Endothelial cell of umbilical vein (primary cell): ENCODE measurements around the gene LMTK2. TPM values are rescaled to one million over a fixed set of nuclear protein-coding genes. Genes with fewer than 3 reads are reported as not detected.

Source experiments
- BruUV-seq: library from RNA; stranded (reverse); fragments of 400-500 nt; replicated peaks from 2 replicates; lab custom pipeline; 2021; lab: Mats Ljungman, UMichigan
- CTCF ChIA-PET: fragments of 300-600, 350-600 bp; sonication (Branson Sonifier 250); formaldehyde crosslinking; loops from one replicate; lab custom pipeline; 2021; ENCODE audit warnings: antibody characterized with exemption, inconsistent platforms; lab: Charles Lee
- POLR2A ChIA-PET: fragments of 300-600, 350-600 bp; sonication (Branson Sonifier 250); formaldehyde crosslinking; loops from one replicate; lab custom pipeline; 2021; ENCODE audit warnings: antibody characterized with exemption, inconsistent platforms; lab: Charles Lee
- DNase-seq: peaks from one replicate; pipeline ENCODE4 v3.0.0-alpha.2; 2011; ENCODE audit warnings: low read depth, low spot score
- FAIRE-seq: peaks from 2 replicates; lab custom pipeline; 2011; peaks lifted over from hg19 to GRCh38; lab: Jason Lieb, UNC
- H2AFZ ChIP-seq: 2 replicates; pipeline ENCODE4 v1.6.0; 2012; ENCODE audit warnings: low read depth, low read length, control low read depth, inconsistent platforms
- H3K27ac ChIP-seq: 2 replicates; pipeline ENCODE4 v1.5.1; 2011; ENCODE audit warnings: low read depth, mild to moderate bottlenecking, control low read depth, low read length, moderate library complexity; ENCODE audit not compliant: insufficient read depth
- H3K27me3 ChIP-seq, 2 experiments: 2 replicates each; pipeline versions ENCODE4 v1.6.0 to v1.6.1; 2011; ENCODE audit warnings: low read length in 2 of 2, mixed read lengths in 1 of 2; ENCODE audit not compliant: control insufficient read depth in 2 of 2, insufficient read depth in 2 of 2
- H3K36me3 ChIP-seq, 2 experiments: 2 replicates in 1 of 2; 3 replicates in 1 of 2; pipeline ENCODE4 v1.5.1; 2011; ENCODE audit warnings: low read length in 2 of 2, mild to moderate bottlenecking in 1 of 2, moderate library complexity in 1 of 2; ENCODE audit not compliant: control insufficient read depth in 2 of 2, insufficient read depth in 2 of 2; ENCODE audit errors: extremely low read depth in 1 of 2
- H3K4me1 ChIP-seq: 3 replicates; pipeline ENCODE4 v1.5.1; 2011; ENCODE audit warnings: mild to moderate bottlenecking, low read length; ENCODE audit not compliant: control insufficient read depth, insufficient read depth; ENCODE audit errors: extremely low read depth
- H3K4me2 ChIP-seq: 2 replicates; pipeline ENCODE4 v1.6.1; 2011; ENCODE audit warnings: low read length, control low read depth, mixed read lengths; ENCODE audit not compliant: insufficient read depth
- H3K4me3 ChIP-seq, 3 experiments: fragments of 200-600 bp in 1 of 3; sonication (generic), shearing (Covaris generic) in 1 of 3; replicated peaks in 1 of 3; 2 replicates each; pipeline ENCODE4 v1.5.1; 2011 to 2016; ENCODE audit warnings: control low read depth in 3 of 3, low read length in 3 of 3, mild to moderate bottlenecking in 2 of 3, inconsistent platforms in 1 of 3, low read depth in 1 of 3, moderate library complexity in 1 of 3; ENCODE audit not compliant: insufficient read depth in 1 of 3
- H3K79me2 ChIP-seq: 2 replicates; pipeline ENCODE4 v1.6.0; 2012; ENCODE audit warnings: low read length, inconsistent platforms; ENCODE audit not compliant: control insufficient read depth, insufficient read depth
- H3K9ac ChIP-seq: replicated peaks from 2 replicates; pipeline ENCODE3; 2011; ENCODE audit warnings: low read length, control low read depth; ENCODE audit not compliant: insufficient read depth; ENCODE audit errors: extremely low read depth
- H3K9me1 ChIP-seq: replicated peaks from 3 replicates; pipeline ENCODE4 v1.6.0; 2011; ENCODE audit warnings: mild to moderate bottlenecking, low read length; ENCODE audit not compliant: control insufficient read depth, insufficient read depth; ENCODE audit errors: extremely low read depth
- H3K9me3 ChIP-seq: replicated peaks from 2 replicates; pipeline ENCODE4 v1.5.1; 2012; ENCODE audit warnings: low read length, inconsistent platforms; ENCODE audit not compliant: control insufficient read depth, insufficient read depth
- H4K20me1 ChIP-seq: replicated peaks from 2 replicates; pipeline ENCODE3; 2011; ENCODE audit warnings: mild to moderate bottlenecking, low read length; ENCODE audit not compliant: control insufficient read depth, insufficient read depth; ENCODE audit errors: extremely low read depth
- EZH2 ChIP-seq: IDR thresholded peaks from 2 replicates; pipeline ENCODE4 v1.6.1; 2012; ENCODE audit warnings: borderline replicate concordance, low read depth, mild to moderate bottlenecking, moderate library complexity, low read length, inconsistent platforms; ENCODE audit not compliant: severe bottlenecking
- FOS ChIP-seq: IDR thresholded peaks from 2 replicates; pipeline ENCODE4 v1.6.1; 2011; ENCODE audit warnings: mild to moderate bottlenecking, low read length, moderate library complexity, borderline replicate concordance; ENCODE audit not compliant: insufficient read depth
- MYC ChIP-seq: IDR thresholded peaks from one replicate; pipeline ENCODE4 v1.6.1; 2011; ENCODE audit warnings: mild to moderate bottlenecking, low read depth, low read length
- dilution Hi-C: fragments of 300-500 bp; cut with MboI; formaldehyde crosslinking; loops from one replicate; pipeline ENCODE4 v1.15.0; 2019; ENCODE audit warnings: low sequenced_read_pairs; ENCODE audit not compliant: extremely low pct_ligation_motif_present
- intact Hi-C: fragments of 100-400 bp; cut with micrococcal nuclease; formaldehyde crosslinking; loops from one replicate; pipeline ENCODE4 v1.10.0; 2022
- polyA plus RNA-seq, 4 experiments: library from polyadenylated mRNA; depleted of rRNA in 3 of 4; stranded (reverse) in 3 of 4; unstranded in 1 of 4; fragments of >200 nt; gene quantifications; 2 replicates each; pipeline versions ENCODE4 v1.2.1 to v1.2.3, GENCODE V29; 2011 to 2012; ENCODE audit warnings: missing spikeins in 1 of 4
- total RNA-seq: library from RNA; stranded (reverse); gene quantifications from 2 replicates; pipeline ENCODE4 v1.2.3, GENCODE V29; 2021
- TF ChIP-seq, protein P1 (sequence below), 2 donors: IDR thresholded peaks; 1 replicate in 1 of 2; 2 replicates in 1 of 2; pipeline ENCODE4 v1.5.1; 2011; ENCODE audit warnings: low read length in 2 of 2, mild to moderate bottlenecking in 2 of 2, moderate library complexity in 2 of 2, control low read depth in 1 of 2, inconsistent platforms in 1 of 2, low read depth in 1 of 2; ENCODE audit not compliant: insufficient read depth in 1 of 2; ENCODE audit errors: extremely low read depth in 1 of 2

Gene LMTK2
- total and polyA plus RNA-seq, 2 donors (not counting 3 experiments of a cell fraction or from before 2014, with no cell fraction given) = 5.9 to 13.8 TPM

DNA sequence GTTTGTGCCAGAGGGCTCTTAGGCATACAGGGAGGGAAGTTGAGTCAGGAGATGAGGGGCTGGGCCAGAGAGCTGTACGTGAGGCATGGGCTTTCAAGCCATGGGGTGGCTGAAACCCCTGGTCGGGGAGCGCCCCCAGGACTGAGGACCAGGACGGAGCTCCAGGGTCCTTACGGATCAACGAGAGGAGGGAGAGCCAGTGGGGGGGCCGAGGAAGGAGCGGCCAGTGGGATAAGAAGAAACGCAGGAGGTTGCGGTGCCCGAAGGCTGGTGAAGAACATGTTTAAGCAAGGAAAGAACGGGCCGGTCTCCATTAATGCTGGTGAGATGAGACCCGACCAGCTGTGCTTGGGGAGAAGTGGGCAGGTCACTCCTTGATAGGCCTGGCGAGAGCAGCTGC, 61.0 kb downstream of the LMTK2 start:
- no peaks in the 10 kb centered on the region for H3K9me1 ChIP-seq
- no peaks in the 10 kb centered on the region for H3K27me3 ChIP-seq
- no peaks in the 10 kb centered on the region for H4K20me1 ChIP-seq
- H3K27ac ChIP-seq = no peak overlapping the region
- no peak overlapping the region for H3K4me2 ChIP-seq
- intact Hi-C loops = loop anchor here (1.0 kb wide), 3 partner anchors 61 to 146 kb away; partner anchors contain the start of gene LMTK2
- CTCF ChIA-PET = interaction anchor here (1.4 to 12.7 kb wide), 18 partner anchors 9 to 233 kb away, joined by 3 to 870 read pairs (median 14); partner anchors contain the start of genes BAIAP2L1, BHLHA15 and LMTK2
- H3K4me1 ChIP-seq = peaks cover 3% of the 10 kb centered on the region
- no peaks in the 10 kb centered on the region for H3K79me2 ChIP-seq
- no peak for FAIRE-seq
- dilution Hi-C loops = loop anchor here (25.0 kb wide), 1 partner anchor 155 kb away; no protein-coding TSS in a partner anchor
- POLR2A ChIA-PET = interaction anchor here (1.6 kb wide), 1 partner anchor 145 kb away, joined by 13 read pairs; no protein-coding TSS in a partner anchor
- TF ChIP-seq FOS (no peak), MYC (no peak), EZH2 (no peak)
- TF ChIP-seq, protein P1, sequence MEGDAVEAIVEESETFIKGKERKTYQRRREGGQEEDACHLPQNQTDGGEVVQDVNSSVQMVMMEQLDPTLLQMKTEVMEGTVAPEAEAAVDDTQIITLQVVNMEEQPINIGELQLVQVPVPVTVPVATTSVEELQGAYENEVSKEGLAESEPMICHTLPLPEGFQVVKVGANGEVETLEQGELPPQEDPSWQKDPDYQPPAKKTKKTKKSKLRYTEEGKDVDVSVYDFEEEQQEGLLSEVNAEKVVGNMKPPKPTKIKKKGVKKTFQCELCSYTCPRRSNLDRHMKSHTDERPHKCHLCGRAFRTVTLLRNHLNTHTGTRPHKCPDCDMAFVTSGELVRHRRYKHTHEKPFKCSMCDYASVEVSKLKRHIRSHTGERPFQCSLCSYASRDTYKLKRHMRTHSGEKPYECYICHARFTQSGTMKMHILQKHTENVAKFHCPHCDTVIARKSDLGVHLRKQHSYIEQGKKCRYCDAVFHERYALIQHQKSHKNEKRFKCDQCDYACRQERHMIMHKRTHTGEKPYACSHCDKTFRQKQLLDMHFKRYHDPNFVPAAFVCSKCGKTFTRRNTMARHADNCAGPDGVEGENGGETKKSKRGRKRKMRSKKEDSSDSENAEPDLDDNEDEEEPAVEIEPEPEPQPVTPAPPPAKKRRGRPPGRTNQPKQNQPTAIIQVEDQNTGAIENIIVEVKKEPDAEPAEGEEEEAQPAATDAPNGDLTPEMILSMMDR (IDR thresholded peaks at IDR 0.05; ENCODE audit: extremely low read depth in 1 of 2, insufficient read depth in 1 of 2, low read depth in 1 of 2, low read length in 2 of 2) = no peak
- H2AFZ ChIP-seq = no peak overlapping the region
- BruUV-seq = no TSS peak
- no peak for DNase-seq
- peaks cover 0 to 3% of the 10 kb centered on the region in 2 experiments for H3K36me3 ChIP-seq
- H3K9ac ChIP-seq = no peak overlapping the region
- H3K9me3 ChIP-seq = no peaks in the 10 kb centered on the region
- H3K4me3 ChIP-seq = no peak overlapping the region
